ENCODE data around the gene NAT8L. TPM values are rescaled to one million over a fixed set of nuclear protein-coding genes. Genes with fewer than 3 reads are reported as not detected.
"Not testable (repeated sequence)": the region's sequence is repeated elsewhere in the genome, so short reads cannot be mapped to it uniquely, and the experiment has no call there.

NAT8L gene, protein sequence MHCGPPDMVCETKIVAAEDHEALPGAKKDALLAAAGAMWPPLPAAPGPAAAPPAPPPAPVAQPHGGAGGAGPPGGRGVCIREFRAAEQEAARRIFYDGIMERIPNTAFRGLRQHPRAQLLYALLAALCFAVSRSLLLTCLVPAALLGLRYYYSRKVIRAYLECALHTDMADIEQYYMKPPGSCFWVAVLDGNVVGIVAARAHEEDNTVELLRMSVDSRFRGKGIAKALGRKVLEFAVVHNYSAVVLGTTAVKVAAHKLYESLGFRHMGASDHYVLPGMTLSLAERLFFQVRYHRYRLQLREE
- total RNA-seq (2014; rRNA removed; shearing (Covaris generic)), result 1.5 and 1.7 TPM in 2 replicates

- Histone ChIP-seq H3K4me1 (no peaks in the 10 kb centered on the region), H3K27ac (no peak within 1 kb of the TSS), H3K9me3 (replicated peaks) (no peaks in the 10 kb centered on the region), H3K36me3 (no peaks in the 10 kb centered on the region), H3K27me3 (peaks cover 5% of the 10 kb centered on the region; the same call in 1 of the 2 replicates), H3K4me3 (peak within 1 kb of the TSS; percentile 52)
- peak; percentile 49 to 63 for DNase-seq
Observed at GRCh38 chr4:2059046-2059725, at the start of gene NAT8L. Gene NAT8L (plus strand): TSS chr4:2059327. CDS start chr4:2059512, 185 bp downstream.

DNA sequence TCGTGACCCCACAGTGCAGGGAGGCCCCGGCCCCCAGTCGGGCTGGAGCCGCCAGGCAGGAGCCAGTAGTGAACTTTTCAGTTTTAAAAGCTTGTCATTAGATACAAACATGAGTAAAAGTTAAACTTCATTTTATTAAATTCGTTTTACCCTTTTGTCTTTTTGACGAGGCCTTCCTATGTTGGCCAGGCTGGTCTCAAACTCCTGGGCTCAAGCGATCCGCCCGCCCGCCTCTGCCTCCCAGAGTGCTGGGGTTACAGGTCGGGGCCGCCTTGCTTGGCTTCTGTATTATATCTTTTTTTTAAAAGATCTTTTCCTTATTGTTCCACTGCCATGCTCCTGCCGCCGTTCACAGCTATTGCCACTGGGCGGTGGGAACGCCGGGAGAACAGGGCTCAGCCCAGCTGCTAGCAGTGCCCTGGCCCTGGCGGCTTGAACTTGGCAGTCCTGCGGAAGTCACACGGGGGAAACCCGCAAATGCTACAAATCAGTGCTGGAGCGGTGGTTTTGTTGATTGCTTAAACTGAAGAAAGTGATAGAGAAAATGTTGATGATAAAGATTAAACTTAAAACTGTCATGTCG is 49.4 kb upstream of the NAT8L start:
- Histone ChIP-seq H3K36me3 (no peaks in the 10 kb centered on the region), H3K27ac (no peak overlapping the region), H3K9me3 (replicated peaks) (no peaks in the 10 kb centered on the region), H3K4me1 (no peaks in the 10 kb centered on the region), H3K4me3 (peak overlapping the region; percentile 89), H3K27me3 (no peaks in the 10 kb centered on the region)
- DNase-seq, result peak; percentile 74 to 78

DNA sequence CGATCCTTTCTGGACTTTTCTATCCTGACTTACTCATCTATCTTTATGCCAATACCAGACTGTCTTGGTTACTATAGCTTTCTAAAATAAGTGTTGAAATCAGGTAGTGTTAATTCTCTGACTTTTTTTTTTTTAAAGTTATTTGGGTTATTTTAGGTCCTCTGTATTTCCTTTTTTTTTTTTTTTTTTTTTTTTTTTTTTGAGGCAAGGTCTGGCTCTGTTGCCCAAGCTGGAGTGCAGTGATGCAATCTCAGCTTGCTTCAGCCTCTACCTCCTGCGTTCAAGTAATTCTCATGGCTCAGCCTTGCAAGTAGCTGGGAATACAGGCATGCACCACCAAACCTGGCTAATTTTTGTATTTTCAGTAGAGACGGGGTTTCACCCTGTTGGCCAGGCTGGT is 47.5 kb upstream of the NAT8L start:
- H3K36me3 ChIP-seq, result no peaks in the 10 kb centered on the region
- no peak for DNase-seq
- H3K27ac ChIP-seq, result no peak overlapping the region
- no peaks in the 10 kb centered on the region for H3K27me3 ChIP-seq
- H3K9me3 ChIP-seq (replicated peaks), result no peaks in the 10 kb centered on the region
- no peaks in the 10 kb centered on the region for H3K4me1 ChIP-seq
- no peak overlapping the region for H3K4me3 ChIP-seq

- H3K36me3 ChIP-seq, result no peaks in the 10 kb centered on the region
- no peaks in the 10 kb centered on the region for H3K4me1 ChIP-seq
- H3K4me3 ChIP-seq, result no peak overlapping the region
- H3K9me3 ChIP-seq (replicated peaks), result no peaks in the 10 kb centered on the region
- DNase-seq, result no peak
- no peaks in the 10 kb centered on the region for H3K27me3 ChIP-seq
- no peak overlapping the region for H3K27ac ChIP-seq
Observed at GRCh38 chr4:2015008-2015407, 44.1 kb upstream of the NAT8L start.

DNA sequence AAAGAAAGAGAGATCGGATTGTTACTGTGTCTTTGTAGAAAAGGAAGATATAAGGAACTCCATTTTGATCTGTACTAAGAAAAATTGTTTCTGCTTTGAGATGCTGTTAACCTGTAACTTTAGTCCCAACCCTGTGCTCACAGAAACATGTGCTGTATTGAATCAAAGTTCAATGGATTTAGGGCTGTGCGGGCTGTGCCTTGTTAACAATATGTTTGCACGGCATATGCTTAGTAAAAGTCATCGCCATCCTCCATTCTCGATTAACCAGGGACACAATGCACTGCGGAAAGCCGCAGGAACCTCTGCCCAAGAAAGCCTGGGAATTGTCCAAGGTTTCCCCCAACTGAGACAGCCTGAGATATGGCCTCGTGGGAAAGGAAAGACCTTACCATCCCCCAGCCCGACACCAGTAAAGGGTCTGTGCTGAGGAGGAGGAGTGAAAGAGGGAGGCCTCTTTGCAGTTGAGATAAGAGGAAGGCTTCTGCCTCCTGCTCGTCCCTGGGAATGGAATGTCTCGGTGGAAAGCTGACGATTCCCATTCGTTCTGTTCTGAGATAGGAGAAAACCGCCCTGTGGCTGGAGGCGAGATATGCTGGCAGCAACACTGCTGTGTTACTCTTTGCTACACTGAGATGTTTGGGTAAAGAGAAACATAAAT is 37.6 kb upstream of the NAT8L start:
- not testable (repeated sequence) for H3K9me3 ChIP-seq (replicated peaks); H3K27ac ChIP-seq; H3K4me1 ChIP-seq; H3K4me3 ChIP-seq; DNase-seq; H3K27me3 ChIP-seq; H3K36me3 ChIP-seq

GRCh38 chr4:2024683-2025082 is 34.4 kb upstream of the NAT8L start:
- no peak for DNase-seq

DNA sequence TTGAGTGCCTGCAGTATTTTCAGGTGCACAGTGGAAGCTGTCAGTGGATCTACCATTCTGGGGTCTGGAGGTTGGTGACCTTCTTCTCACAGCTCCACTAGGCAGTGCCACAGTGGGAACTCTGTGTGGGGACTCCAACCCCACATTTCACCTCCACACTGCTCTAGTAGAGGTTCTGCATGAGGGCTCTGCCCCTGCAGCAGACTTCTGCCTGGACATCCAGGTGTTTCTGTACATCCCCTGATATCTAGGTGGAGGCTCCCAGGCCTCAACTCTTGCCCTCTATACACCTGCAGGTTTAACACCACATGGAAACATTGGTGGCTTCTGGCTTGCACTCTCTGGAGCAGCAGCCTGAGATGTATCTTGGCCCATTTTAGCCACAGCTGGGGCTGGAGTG is 33.3 kb upstream of the NAT8L start:
- DNase-seq, result no peak
- H3K27me3 ChIP-seq, result peaks cover 10% of the 10 kb centered on the region
- no peaks in the 10 kb centered on the region for H3K36me3 ChIP-seq
- no peak overlapping the region for H3K4me3 ChIP-seq
- H3K27ac ChIP-seq, result no peak overlapping the region
- peaks cover 6% of the 10 kb centered on the region; the same call in 1 of the 2 replicates for H3K9me3 ChIP-seq (replicated peaks)
- no peaks in the 10 kb centered on the region for H3K4me1 ChIP-seq

More at GRCh38 chr4:2024683-2025082, 34.4 kb upstream of the NAT8L start:
- Histone ChIP-seq H3K4me3 (no peak overlapping the region), H3K36me3 (no peaks in the 10 kb centered on the region), H3K4me1 (no peaks in the 10 kb centered on the region), H3K27ac (no peak overlapping the region), H3K27me3 (peaks cover 10% of the 10 kb centered on the region), H3K9me3 (replicated peaks) (peaks cover 6% of the 10 kb centered on the region; the same call in 1 of the 2 replicates)

GRCh38 chr4:2027120-2027519 is 32.0 kb upstream of the NAT8L start:
- not testable (repeated sequence) for H3K4me1 ChIP-seq; H3K4me3 ChIP-seq; H3K9me3 ChIP-seq (replicated peaks); H3K36me3 ChIP-seq; DNase-seq; H3K27ac ChIP-seq
- H3K27me3 ChIP-seq, result peaks cover 10% of the 10 kb centered on the region

DNA sequence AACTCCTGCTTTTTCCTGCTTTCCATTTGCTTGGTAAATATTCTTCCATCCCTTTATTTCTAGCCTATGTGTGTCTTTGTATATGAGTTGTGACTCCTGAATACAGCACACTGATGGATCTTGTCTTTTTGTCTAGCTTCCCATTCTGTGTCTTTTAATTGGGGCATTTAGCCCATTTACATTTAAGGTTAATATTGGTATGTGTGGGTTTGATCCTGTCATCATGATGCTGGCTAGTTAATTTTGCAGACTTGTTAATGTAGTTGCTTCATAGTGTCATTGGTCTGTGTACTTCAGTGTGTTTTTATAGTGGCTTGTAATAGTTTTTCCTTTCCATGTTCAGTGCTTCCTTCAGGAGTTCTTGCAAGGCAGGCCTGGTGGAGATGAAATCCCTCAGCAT is 28.0 kb upstream of the NAT8L start:
- not testable (repeated sequence) for H3K27ac ChIP-seq

GRCh38 chr4:2036327-2036726 is 22.8 kb upstream of the NAT8L start:
- no peak overlapping the region for H3K4me3 ChIP-seq
- H3K27me3 ChIP-seq, result 0 out of 2 replicates have a peak, but pooled peaks cover 4% of the 10 kb centered on the region
- H3K36me3 ChIP-seq, result no peaks in the 10 kb centered on the region
- H3K9me3 ChIP-seq (replicated peaks), result 0 out of 2 replicates have a peak, but pooled peaks cover 4% of the 10 kb centered on the region
- no peaks in the 10 kb centered on the region for H3K4me1 ChIP-seq
- H3K27ac ChIP-seq, result no peak overlapping the region
- DNase-seq, result no peak

More for the DNA sequence above, 28.0 kb upstream of the NAT8L start:
- H3K36me3 ChIP-seq, H3K27me3 ChIP-seq, H3K4me1 ChIP-seq, DNase-seq, H3K4me3 ChIP-seq: not testable (repeated sequence)
- peaks cover 10% of the 10 kb centered on the region; the same call in 1 of the 2 replicates for H3K9me3 ChIP-seq (replicated peaks)

- H3K4me3 ChIP-seq, result no peak overlapping the region
- H3K27ac ChIP-seq, result no peak overlapping the region
- 0 out of 2 replicates have a peak, but pooled peaks cover 4% of the 10 kb centered on the region for H3K27me3 ChIP-seq
- H3K9me3 ChIP-seq (replicated peaks), result 0 out of 2 replicates have a peak, but pooled peaks cover 4% of the 10 kb centered on the region
- DNase-seq, result no peak
- no peaks in the 10 kb centered on the region for H3K36me3 ChIP-seq
- H3K4me1 ChIP-seq, result no peaks in the 10 kb centered on the region
Observed at GRCh38 chr4:2036866-2037265, 22.3 kb upstream of the NAT8L start.

GRCh38 chr4:2040391-2041238 is 18.5 kb upstream of the NAT8L start:
- Histone ChIP-seq H3K4me1 (no peaks in the 10 kb centered on the region), H3K4me3 (no peak overlapping the region), H3K36me3 (no peaks in the 10 kb centered on the region), H3K27ac (no peak overlapping the region), H3K9me3 (replicated peaks) (no peaks in the 10 kb centered on the region; the same call in 1 of the 2 replicates), H3K27me3 (no peaks in the 10 kb centered on the region)
- no peak for DNase-seq

DNA sequence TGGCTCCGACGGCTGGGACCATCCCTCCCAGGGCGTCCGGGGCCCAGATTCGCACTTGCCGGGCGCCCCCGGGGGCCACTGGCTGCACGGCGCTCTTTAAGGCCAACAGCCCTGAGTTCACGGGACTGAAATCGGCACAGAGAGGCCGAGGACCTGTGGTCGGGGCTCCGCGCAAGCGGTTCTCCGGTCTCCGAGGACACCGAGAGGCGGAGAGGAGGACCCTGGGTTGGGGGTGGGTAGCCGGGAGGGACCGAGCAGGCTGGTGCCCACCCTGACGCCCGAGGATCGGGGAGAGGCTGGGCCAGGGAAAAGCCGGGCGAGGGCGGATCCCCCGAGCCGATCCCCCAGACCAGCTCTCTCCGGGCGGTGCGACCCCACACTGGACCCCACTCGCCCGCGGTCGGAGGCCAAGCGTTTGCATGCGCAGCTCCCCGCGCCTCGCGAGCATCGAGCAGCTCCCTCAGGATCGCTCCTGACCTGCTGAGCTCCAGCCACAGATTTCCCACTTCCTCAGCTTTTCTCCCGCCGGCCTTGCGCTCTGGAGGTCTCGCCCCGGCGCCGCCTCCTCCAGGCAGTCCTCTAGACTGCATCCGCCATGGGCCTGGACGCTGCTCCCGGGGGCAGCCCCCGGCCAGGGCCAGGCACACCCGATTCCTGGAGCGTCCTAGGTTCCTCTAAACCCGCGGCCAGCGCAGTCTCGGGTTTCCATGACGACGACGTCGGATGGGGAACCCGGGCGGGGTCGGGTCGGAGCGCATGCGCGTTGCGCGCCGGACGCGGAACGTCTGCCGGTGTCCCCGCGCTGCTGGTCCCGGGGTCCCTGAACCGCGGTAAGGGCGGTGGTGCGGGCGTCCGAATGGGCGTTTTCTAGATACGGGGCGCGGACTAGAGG is 17.6 kb upstream of the NAT8L start:
- H3K27me3 ChIP-seq, result no peaks in the 10 kb centered on the region
- peak; percentile 90 to 92 for DNase-seq

More for the DNA sequence above, 17.6 kb upstream of the NAT8L start:
- Histone ChIP-seq H3K4me1 (no peaks in the 10 kb centered on the region), H3K36me3 (no peaks in the 10 kb centered on the region), H3K4me3 (peak overlapping the region; percentile 63), H3K9me3 (replicated peaks) (no peaks in the 10 kb centered on the region; the same call in 1 of the 2 replicates), H3K27ac (no peak overlapping the region)

All from SJCRH30 (cell line).